K562 (cell line): ENCODE measurements around the gene PPP4R3B. TPM values are rescaled to one million over a fixed set of nuclear protein-coding genes. Genes with fewer than 3 reads are reported as not detected.
"Not testable (repeated sequence)": the region's sequence is repeated elsewhere in the genome, so short reads cannot be mapped to it uniquely, and the experiment has no call there.

ENCODE experiments used
- ATAC-seq: fragments of 200-7000 bp; cut with Tn5 transposase; 3 replicates; pipeline ENCODE4 v1.9.1; 2020; ENCODE audit warnings: moderate library complexity
- BruUV-seq: library from RNA; stranded (reverse); fragments of 400-500 nt; replicated peaks from 2 replicates; lab custom pipeline; 2021; lab: Mats Ljungman, UMichigan
- CTCF ChIA-PET: fragments of 300-600 bp; formaldehyde crosslinking; extraction: SDS; loops from one replicate; lab custom pipeline; 2021; ENCODE audit warnings: low intra/inter-chr PET ratio; lab: Yijun Ruan, JAX
- POLR2A ChIA-PET: fragments of 300-600, 350-650 bp; sonication (Branson Sonifier 250); formaldehyde crosslinking; extraction: SDS; loops from one replicate; lab custom pipeline; 2021; ENCODE audit warnings: antibody characterized with exemption, inconsistent platforms; lab: Yijun Ruan, JAX
- DNase-seq, 4 experiments: peaks; one replicate each; pipeline versions ENCODE4 v3.0.0 to v3.0.0-alpha.2; 2011 to 2018; ENCODE audit warnings: low spot score in 3 of 4, mixed read lengths in 3 of 4; ENCODE audit errors: extremely low read depth in 1 of 4
- FAIRE-seq: peaks from 2 replicates; lab custom pipeline; 2011; peaks lifted over from hg19 to GRCh38; lab: Jason Lieb, UNC
- H2AFZ ChIP-seq: 2 replicates; pipeline ENCODE4 v1.6.0; 2011; ENCODE audit warnings: low read depth, low read length, control low read depth, inconsistent platforms
- H3K27ac ChIP-seq: fragments of 200-600 bp; 3 replicates; pipeline ENCODE4 v1.8.0; 2011; ENCODE audit warnings: low read depth, mild to moderate bottlenecking, control low read depth, inconsistent platforms, low read length, moderate library complexity, mixed read lengths; ENCODE audit errors: extremely low read depth
- H3K27me3 ChIP-seq, 2 experiments: fragments of 300-600 bp in 1 of 2; 2 replicates in 1 of 2; 3 replicates in 1 of 2; pipeline versions ENCODE4 v1.6.0 to v1.8.0; 2011; ENCODE audit warnings: inconsistent platforms in 2 of 2, low read length in 2 of 2, mild to moderate bottlenecking in 1 of 2, mixed read lengths in 1 of 2, moderate library complexity in 1 of 2; ENCODE audit not compliant: control insufficient read depth in 2 of 2, insufficient read depth in 2 of 2
- H3K36me3 ChIP-seq: fragments of 300-600 bp; 3 replicates; pipeline ENCODE4 v1.8.0; 2011; ENCODE audit warnings: mild to moderate bottlenecking, low read length, inconsistent platforms; ENCODE audit not compliant: control insufficient read depth, insufficient read depth
- H3K4me1 ChIP-seq, 2 experiments: fragments of 200-600 bp in 1 of 2; replicated peaks in 1 of 2; 2 replicates in 1 of 2; 3 replicates in 1 of 2; pipeline versions ENCODE4 v1.5.1 to v1.8.0; 2011; ENCODE audit warnings: inconsistent platforms in 2 of 2, low read length in 2 of 2, mild to moderate bottlenecking in 1 of 2, mixed read lengths in 1 of 2, moderate library complexity in 1 of 2; ENCODE audit not compliant: control insufficient read depth in 2 of 2, insufficient read depth in 2 of 2
- H3K4me2 ChIP-seq: 2 replicates; pipeline ENCODE4 v1.6.1; 2011; ENCODE audit warnings: low read length, control low read depth, inconsistent platforms, mixed read lengths; ENCODE audit not compliant: insufficient read depth
- H3K4me3 ChIP-seq: fragments of 200-600 bp; sonication (generic), shearing (Covaris generic); 2 replicates; pipeline ENCODE4 v1.5.1; 2016; ENCODE audit warnings: control low read depth, inconsistent platforms
- H3K79me2 ChIP-seq: fragments of 200-600 bp; 3 replicates; pipeline ENCODE4 v1.8.0; 2011; ENCODE audit warnings: low read length, inconsistent platforms; ENCODE audit not compliant: control insufficient read depth, insufficient read depth
- H3K9ac ChIP-seq, 2 experiments: 2 replicates each; pipeline versions ENCODE4 v1.6.0 to v1.6.1; 2011; ENCODE audit warnings: low read depth in 2 of 2, low read length in 2 of 2, control low read depth in 1 of 2, inconsistent platforms in 1 of 2, mild to moderate bottlenecking in 1 of 2, mixed read lengths in 1 of 2; ENCODE audit not compliant: insufficient read depth in 1 of 2
- H3K9me1 ChIP-seq: one replicate; pipeline ENCODE4 v1.6.0; 2011; ENCODE audit warnings: inconsistent platforms, mild to moderate bottlenecking, low read length, moderate library complexity; ENCODE audit not compliant: control insufficient read depth, insufficient read depth
- H3K9me3 ChIP-seq: replicated peaks from 2 replicates; pipeline ENCODE4 v1.5.1; 2011; ENCODE audit warnings: low read depth, low read length, inconsistent platforms; ENCODE audit not compliant: control insufficient read depth, insufficient read depth
- H4K20me1 ChIP-seq: replicated peaks from 2 replicates; pipeline ENCODE4 v1.6.1; 2011; ENCODE audit warnings: low read length, inconsistent platforms, mixed read lengths; ENCODE audit not compliant: control insufficient read depth, insufficient read depth
- CEBPG ChIP-seq, 3 experiments: fragments of 200-800 bp in 1 of 3; sonication (Bioruptor generic) in 1 of 3; sonication (generic) in 1 of 3; formaldehyde crosslinking in 1 of 3; IDR thresholded peaks in 2 of 3; conservative IDR thresholded peaks in 1 of 3; 2 replicates each; pipeline versions ENCODE4 v1.6.1 to v1.8.0; 2016 to 2022; ENCODE audit warnings: missing compliant biosample characterization in 2 of 3, missing genetic modification characterization in 2 of 3, mild to moderate bottlenecking in 1 of 3, missing genetic modification reagents in 1 of 3
- ZBTB33 ChIP-seq: sonication (generic); formaldehyde crosslinking; IDR thresholded peaks from 2 replicates; pipeline ENCODE4 v1.8.1; 2023; ENCODE audit warnings: mild to moderate bottlenecking, missing genetic modification reagents
- WGBS: fragments of 100-300 bp; shearing (Covaris generic); methylation state at CpG from one replicate; pipeline ENCODE4 v1.1.6; 2016; ENCODE audit warnings: low coverage, mixed read lengths; ENCODE audit not compliant: insufficient coverage; ENCODE audit errors: missing lambda C conversion rate; 5-methylcytosine and 5-hydroxymethylcytosine counted together
- in situ Hi-C: fragments of 300-500 bp; cut with MboI; formaldehyde crosslinking; loops from 4 replicates; pipeline ENCODE4 v1.15.0; 2018; ENCODE audit warnings: inconsistent platforms, mixed read lengths
- intact Hi-C: fragments of 100-400 bp; cut with micrococcal nuclease; formaldehyde crosslinking; loops from 2 replicates; pipeline ENCODE4 v1.14.2; 2022
- polyA plus RNA-seq, 8 experiments: library from polyadenylated mRNA; depleted of rRNA in 4 of 8; stranded (reverse) in 5 of 8; unstranded in 3 of 8; fragments of >200 nt; fragmentation: Nextera tagmentation in 2 of 8; fragmentation: Illumina TruSeq in 1 of 8; extraction: Ambion mirVana in 2 of 8; extraction: Trizol in 1 of 8; gene quantifications; 2 replicates each; pipeline versions ENCODE4 v1.2.1 to v1.2.3, GENCODE V29; 2011 to 2014; ENCODE audit warnings: inconsistent platforms in 1 of 8, missing spikeins in 1 of 8
- total RNA-seq, 7 experiments: library from RNA; depleted of rRNA in 6 of 7; stranded (reverse); fragments of >200 nt in 6 of 7; fragmentation: Illumina TruSeq in 2 of 7; extraction: Trizol in 2 of 7; gene quantifications; 2 replicates each; pipeline versions ENCODE4 v1.2.1 to v1.2.3, GENCODE V29; 2011 to 2021; ENCODE audit warnings: low replicate concordance in 1 of 7

PPP4R3B gene
- total and polyA plus RNA-seq, 9 of the 15 experiments (the other 6 are each of a cell fraction or from before 2014, with no cell fraction given): 13.2 to 59.2 (median 41.9) TPM

DNA sequence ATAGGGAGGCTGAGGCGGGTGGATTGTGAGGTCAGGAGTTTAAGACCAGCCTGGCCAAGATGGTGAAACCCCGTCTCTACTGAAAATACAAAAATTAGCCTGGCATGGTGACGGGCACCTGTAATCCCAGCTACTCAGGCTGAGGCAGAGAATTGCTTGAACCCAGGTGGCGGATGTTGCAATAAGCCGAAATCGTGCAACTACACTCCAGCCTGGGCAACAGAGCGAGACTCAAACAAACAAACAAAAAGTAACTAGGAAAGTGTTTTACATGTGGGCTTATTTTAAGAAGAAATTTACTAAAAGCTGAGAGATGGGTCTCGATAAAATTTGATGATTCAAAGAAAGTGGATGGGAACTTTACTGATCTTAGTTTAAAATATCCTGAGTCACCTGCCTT is 69.7 kb downstream of the PPP4R3B start:
- DNase-seq, CTCF ChIA-PET, H4K20me1 ChIP-seq, H3K9ac ChIP-seq, H3K4me3 ChIP-seq, ATAC-seq, POLR2A ChIA-PET, intact Hi-C loops, H2AFZ ChIP-seq, FAIRE-seq, H3K27me3 ChIP-seq, H3K27ac ChIP-seq, H3K9me3 ChIP-seq, in situ Hi-C loops, H3K79me2 ChIP-seq, BruUV-seq, H3K4me2 ChIP-seq, H3K9me1 ChIP-seq: not testable (repeated sequence)
- 87% methylated on average over 8 of the region's 8 CpGs for WGBS
- peaks cover 0 to 11% of the 10 kb centered on the region in 2 experiments; a peak in 2 of 5 replicates for H3K4me1 ChIP-seq
- 0 out of 2 replicates have a peak, but pooled peaks have one; percentile 35 for TF ChIP-seq ZBTB33 (CRISPR knock-in tag)
- peak; percentile 72 for TF ChIP-seq CEBPG (CRISPR knock-in tag; IDR thresholded peaks at IDR 0.05)
- peak in 1 of 2 experiments; percentile 23; a peak in 1 of 4 replicates for TF ChIP-seq CEBPG (tag; conservative IDR thresholded peaks at IDR 0.05 in 1 of 2, IDR thresholded peaks at IDR 0.05 in 1 of 2)
- peaks cover 45% of the 10 kb centered on the region for H3K36me3 ChIP-seq
